ENCODE results near the gene TRAF3.

The TRAF3 gene

GRCh38 chr14:102883089-102883541, 105.9 kb downstream of the TRAF3 start:
- H3K4me3 ChIP-seq (ENCODE audit: low read depth, low read length), result no peak overlapping the region
- DNase-seq (ENCODE audit: low read depth), result no peak
- TF ChIP-seq CTCF (IDR thresholded peaks at IDR 0.05; ENCODE audit: control insufficient read depth, extremely low read depth, insufficient read depth), result no peak

- no peak for TF ChIP-seq CTCF (IDR thresholded peaks at IDR 0.05; ENCODE audit: control insufficient read depth, extremely low read depth, insufficient read depth)
- no peak overlapping the region for H3K4me3 ChIP-seq (ENCODE audit: low read depth, low read length)
- no peak for DNase-seq (ENCODE audit: low read depth)
Observed at GRCh38 chr14:102883554-102883953, 106.3 kb downstream of the TRAF3 start.

GRCh38 chr14:102885737-102886447, 108.6 kb downstream of the TRAF3 start:
- H3K4me3 ChIP-seq (ENCODE audit: low read depth, low read length), result no peak overlapping the region
- DNase-seq (ENCODE audit: low read depth), result no peak
- no peak for TF ChIP-seq CTCF (IDR thresholded peaks at IDR 0.05; ENCODE audit: control insufficient read depth, extremely low read depth, insufficient read depth)

GRCh38 chr14:102888748-102889147, 111.5 kb downstream of the TRAF3 start:
- no peak for TF ChIP-seq CTCF (IDR thresholded peaks at IDR 0.05; ENCODE audit: control insufficient read depth, extremely low read depth, insufficient read depth)

GRCh38 chr14:102889615-102890014, 112.4 kb downstream of the TRAF3 start:
- no peak for TF ChIP-seq CTCF (IDR thresholded peaks at IDR 0.05; ENCODE audit: control insufficient read depth, extremely low read depth, insufficient read depth)
- H3K4me3 ChIP-seq (ENCODE audit: low read depth, low read length), result no peak overlapping the region
- no peak for DNase-seq (ENCODE audit: low read depth)

More at GRCh38 chr14:102888748-102889147, 111.5 kb downstream of the TRAF3 start:
- no peak for DNase-seq (ENCODE audit: low read depth)
- no peak overlapping the region for H3K4me3 ChIP-seq (ENCODE audit: low read depth, low read length)

- H3K4me3 ChIP-seq (ENCODE audit: low read depth, low read length), result no peak overlapping the region
- no peak for DNase-seq (ENCODE audit: low read depth)
- no peak for TF ChIP-seq CTCF (IDR thresholded peaks at IDR 0.05; ENCODE audit: control insufficient read depth, extremely low read depth, insufficient read depth)
Observed at GRCh38 chr14:102891111-102891510, 113.9 kb downstream of the TRAF3 start.

- no peak for TF ChIP-seq CTCF (IDR thresholded peaks at IDR 0.05; ENCODE audit: control insufficient read depth, extremely low read depth, insufficient read depth)
- peak; percentile 13 for DNase-seq (ENCODE audit: low read depth)
- H3K4me3 ChIP-seq (ENCODE audit: low read depth, low read length), result no peak overlapping the region
Observed at GRCh38 chr14:102891556-102891955, 114.3 kb downstream of the TRAF3 start.
